ENCODE data around the gene KIAA0513.

DNA sequence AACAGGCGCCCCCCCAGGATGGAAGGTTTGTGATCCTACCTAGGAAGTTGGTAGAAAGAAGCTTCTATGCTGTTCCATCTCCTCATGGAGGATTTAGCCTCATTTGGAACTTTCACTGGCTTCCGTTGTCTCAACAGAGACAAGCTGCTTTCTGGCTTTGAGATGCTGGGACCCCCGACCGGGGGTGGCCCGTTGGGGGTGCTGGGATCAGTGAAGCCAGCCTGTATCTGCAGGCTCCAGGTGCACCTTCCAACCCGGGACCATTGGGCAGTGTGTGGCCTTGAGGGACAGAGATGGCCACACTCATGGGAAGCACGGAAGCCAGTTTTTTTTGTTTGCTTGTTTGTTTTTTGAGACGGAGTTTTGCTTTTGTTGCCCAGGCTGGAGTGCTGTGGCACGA lies 69.3 kb downstream of the KIAA0513 start:
- TF ChIP-seq, protein P1, sequence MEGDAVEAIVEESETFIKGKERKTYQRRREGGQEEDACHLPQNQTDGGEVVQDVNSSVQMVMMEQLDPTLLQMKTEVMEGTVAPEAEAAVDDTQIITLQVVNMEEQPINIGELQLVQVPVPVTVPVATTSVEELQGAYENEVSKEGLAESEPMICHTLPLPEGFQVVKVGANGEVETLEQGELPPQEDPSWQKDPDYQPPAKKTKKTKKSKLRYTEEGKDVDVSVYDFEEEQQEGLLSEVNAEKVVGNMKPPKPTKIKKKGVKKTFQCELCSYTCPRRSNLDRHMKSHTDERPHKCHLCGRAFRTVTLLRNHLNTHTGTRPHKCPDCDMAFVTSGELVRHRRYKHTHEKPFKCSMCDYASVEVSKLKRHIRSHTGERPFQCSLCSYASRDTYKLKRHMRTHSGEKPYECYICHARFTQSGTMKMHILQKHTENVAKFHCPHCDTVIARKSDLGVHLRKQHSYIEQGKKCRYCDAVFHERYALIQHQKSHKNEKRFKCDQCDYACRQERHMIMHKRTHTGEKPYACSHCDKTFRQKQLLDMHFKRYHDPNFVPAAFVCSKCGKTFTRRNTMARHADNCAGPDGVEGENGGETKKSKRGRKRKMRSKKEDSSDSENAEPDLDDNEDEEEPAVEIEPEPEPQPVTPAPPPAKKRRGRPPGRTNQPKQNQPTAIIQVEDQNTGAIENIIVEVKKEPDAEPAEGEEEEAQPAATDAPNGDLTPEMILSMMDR (IDR thresholded peaks at IDR 0.05): no peak
- no peak for TF ChIP-seq SIN3A (IDR thresholded peaks at IDR 0.05; ENCODE audit: borderline replicate concordance, insufficient read depth, low read depth, low read length)
- no peak for TF ChIP-seq TCF7L2 (IDR thresholded peaks at IDR 0.05; ENCODE audit: low read depth, low read length)
